ENCODE data around the gene KCNQ2. TPM values are rescaled to one million over a fixed set of nuclear protein-coding genes. Genes with fewer than 3 reads are reported as not detected.

The KCNQ2 gene
- total RNA-seq, 2 donors from 2014 or later = 0.46 to 35.6 TPM

- H3K36me3 ChIP-seq = no peaks in the 10 kb centered on the region
- H3K4me1 ChIP-seq (replicated peaks) = no peaks in the 10 kb centered on the region
- DNase-seq (ENCODE audit: low spot score) = no peak
- H3K27me3 ChIP-seq (replicated peaks; ENCODE audit: insufficient read depth) = peaks cover 13% of the 10 kb centered on the region
- H3K4me3 ChIP-seq = no peak overlapping the region
- no peak for TF ChIP-seq POLR2A (IDR thresholded peaks at IDR 0.05)
- no peak for TF ChIP-seq POLR2AphosphoS5 (IDR thresholded peaks at IDR 0.05)
- no peak for TF ChIP-seq CTCF (IDR thresholded peaks at IDR 0.05)
- intact Hi-C loops (cut with DNase I) = no loop called here
- WGBS = 82% methylated on average over 31 of the region's 33 CpGs
- H3K27ac ChIP-seq = no peak overlapping the region
- no peaks in the 10 kb centered on the region for H3K9me3 ChIP-seq
These were observed 58.3 kb downstream of the KCNQ2 start for GRCh38 chr20:63413963-63414684.

GRCh38 chr20:63413323-63413722 lies 59.1 kb downstream of the KCNQ2 start:
- TF ChIP-seq POLR2AphosphoS5 (IDR thresholded peaks at IDR 0.05) (no peak), CTCF (IDR thresholded peaks at IDR 0.05) (no peak), POLR2A (IDR thresholded peaks at IDR 0.05) (no peak)
- Histone ChIP-seq H3K9me3 (no peaks in the 10 kb centered on the region), H3K27ac (no peak overlapping the region), H3K36me3 (no peaks in the 10 kb centered on the region), H3K27me3 (replicated peaks; ENCODE audit: insufficient read depth) (peaks cover 13% of the 10 kb centered on the region), H3K4me1 (replicated peaks) (no peaks in the 10 kb centered on the region), H3K4me3 (no peak overlapping the region)
- intact Hi-C loops (cut with DNase I) = no loop called here
- DNase-seq (ENCODE audit: low spot score) = no peak
- WGBS = 71% methylated on average over 18 of the region's 18 CpGs

- Histone ChIP-seq H3K36me3 (no peaks in the 10 kb centered on the region), H3K9me3 (no peaks in the 10 kb centered on the region), H3K4me3 (no peak overlapping the region), H3K27me3 (replicated peaks; ENCODE audit: insufficient read depth) (peaks cover 11% of the 10 kb centered on the region), H3K27ac (no peak overlapping the region), H3K4me1 (replicated peaks) (no peaks in the 10 kb centered on the region)
- no peak for DNase-seq (ENCODE audit: low spot score)
- intact Hi-C loops (cut with DNase I) = no loop called here
- WGBS = 78% methylated on average over 8 of the region's 8 CpGs
- no peak for TF ChIP-seq CTCF (IDR thresholded peaks at IDR 0.05)
- TF ChIP-seq POLR2A (IDR thresholded peaks at IDR 0.05) = no peak
- no peak for TF ChIP-seq POLR2AphosphoS5 (IDR thresholded peaks at IDR 0.05)
These were observed 59.6 kb downstream of the KCNQ2 start for GRCh38 chr20:63412889-63413288.

GRCh38 chr20:63411898-63412631 lies 60.4 kb downstream of the KCNQ2 start:
- Histone ChIP-seq H3K4me3 (no peak overlapping the region), H3K27ac (no peak overlapping the region), H3K27me3 (replicated peaks; ENCODE audit: insufficient read depth) (peaks cover 11% of the 10 kb centered on the region), H3K4me1 (replicated peaks) (no peaks in the 10 kb centered on the region), H3K36me3 (no peaks in the 10 kb centered on the region), H3K9me3 (no peaks in the 10 kb centered on the region)
- DNase-seq (ENCODE audit: low spot score) = no peak
- TF ChIP-seq POLR2A (IDR thresholded peaks at IDR 0.05) (no peak), POLR2AphosphoS5 (IDR thresholded peaks at IDR 0.05) (no peak), CTCF (IDR thresholded peaks at IDR 0.05) (no peak)
- WGBS = 48% methylated on average over 38 of the region's 39 CpGs
- intact Hi-C loops (cut with DNase I) = no loop called here

Data from prostate gland (tissue), 2 donors.